PC-9 (cell line): ENCODE measurements around the gene IFIT5. TPM values are rescaled to one million over a fixed set of nuclear protein-coding genes. Genes with fewer than 3 reads are reported as not detected.
"Not testable (repeated sequence)": the region's sequence is repeated elsewhere in the genome, so short reads cannot be mapped to it uniquely, and the experiment has no call there.

Experiments
- BruUV-seq: library from RNA; stranded (reverse); fragments of 400-500 nt; replicated peaks from 2 replicates; lab custom pipeline; 2021; lab: Mats Ljungman, UMichigan
- CTCF ChIA-PET: fragments of 300-600 bp; sonication (Branson Sonifier 250); formaldehyde crosslinking; loops from one replicate; lab custom pipeline; 2022; ENCODE audit warnings: antibody characterized with exemption; lab: Charles Lee
- POLR2A ChIA-PET: fragments of 300-600 bp; sonication (Branson Sonifier 250); formaldehyde crosslinking; loops from one replicate; lab custom pipeline; 2022; ENCODE audit warnings: antibody characterized with exemption; ENCODE audit not compliant: unreplicated experiment; lab: Charles Lee
- DNase-seq, 2 experiments: peaks; one replicate each; pipeline versions ENCODE4 v3.0.0 to v3.0.0-alpha.2; 2015 to 2022; ENCODE audit warnings: mixed read lengths in 1 of 2
- H2AFZ ChIP-seq: fragments of 200-600 bp; sonication (generic); 2 replicates; pipeline ENCODE4 v1.8.1; 2017; ENCODE audit warnings: antibody characterized with exemption
- H3F3A ChIP-seq: fragments of 200-600 bp; sonication (generic); 2 replicates; pipeline ENCODE4 v1.8.1; 2017; ENCODE audit warnings: antibody characterized with exemption, mild to moderate bottlenecking, low read depth; ENCODE audit not compliant: insufficient read depth
- H3K27ac ChIP-seq: fragments of 200-600 bp; sonication (generic); 2 replicates; pipeline ENCODE4 v1.6.1; 2016; ENCODE audit warnings: mixed run types
- H3K27me3 ChIP-seq: fragments of 200-600 bp; sonication (generic); 2 replicates; pipeline ENCODE4 v1.6.1; 2016; ENCODE audit warnings: low read depth, mixed run types; ENCODE audit not compliant: insufficient read depth
- H3K36me3 ChIP-seq: fragments of 200-600 bp; sonication (generic); 2 replicates; pipeline ENCODE4 v1.6.1; 2016; ENCODE audit warnings: low read depth, mixed run types
- H3K4me1 ChIP-seq: fragments of 200-600 bp; sonication (generic); replicated peaks from 2 replicates; pipeline ENCODE4 v1.6.1; 2016; ENCODE audit warnings: mixed run types; ENCODE audit not compliant: insufficient read depth
- H3K4me2 ChIP-seq: fragments of 200-600 bp; sonication (generic); 2 replicates; pipeline ENCODE4 v1.6.1; 2017; ENCODE audit warnings: mixed run types
- H3K4me3 ChIP-seq: fragments of 200-600 bp; sonication (generic); 2 replicates; pipeline ENCODE4 v1.6.1; 2016; ENCODE audit warnings: mixed run types
- H3K79me2 ChIP-seq: fragments of 200-600 bp; sonication (generic); 2 replicates; pipeline ENCODE4 v1.6.1; 2017; ENCODE audit warnings: low read depth, mixed run types
- H3K9me2 ChIP-seq: fragments of 200-600 bp; sonication (generic); 2 replicates; pipeline ENCODE4 v1.8.1; 2017; ENCODE audit warnings: mild to moderate bottlenecking; ENCODE audit not compliant: insufficient read depth
- H3K9me3 ChIP-seq: fragments of 200-600 bp; sonication (generic); 2 replicates; pipeline ENCODE4 v1.8.1; 2016; ENCODE audit warnings: low read depth; ENCODE audit not compliant: insufficient read depth
- H4K20me1 ChIP-seq: fragments of 200-600 bp; sonication (generic); 2 replicates; pipeline ENCODE4 v1.8.1; 2017; ENCODE audit not compliant: insufficient read depth
- EZH2 ChIP-seq: fragments of 200-600 bp; sonication (generic); IDR thresholded peaks from 2 replicates; pipeline ENCODE4 v1.8.0; 2017; ENCODE audit warnings: antibody characterized with exemption, low read depth
- intact Hi-C: fragments of 100-400 bp; cut with micrococcal nuclease; formaldehyde crosslinking; loops from one replicate; pipeline ENCODE4 v1.10.0; 2022; ENCODE audit not compliant: unreplicated experiment
- total RNA-seq: library from RNA; stranded (reverse); gene quantifications from 2 replicates; pipeline ENCODE4 v1.2.3, GENCODE V29; 2021
- TF ChIP-seq, protein P1 (sequence below): fragments of 200-600 bp; sonication (generic); conservative IDR thresholded peaks from 2 replicates; pipeline ENCODE4 v1.6.1; 2017; ENCODE audit warnings: mixed run types, antibody characterized with exemption, mild to moderate bottlenecking, moderate library complexity

Gene IFIT5
- total RNA-seq, 1 experiment from 2014 or later: 1.9 TPM

DNA sequence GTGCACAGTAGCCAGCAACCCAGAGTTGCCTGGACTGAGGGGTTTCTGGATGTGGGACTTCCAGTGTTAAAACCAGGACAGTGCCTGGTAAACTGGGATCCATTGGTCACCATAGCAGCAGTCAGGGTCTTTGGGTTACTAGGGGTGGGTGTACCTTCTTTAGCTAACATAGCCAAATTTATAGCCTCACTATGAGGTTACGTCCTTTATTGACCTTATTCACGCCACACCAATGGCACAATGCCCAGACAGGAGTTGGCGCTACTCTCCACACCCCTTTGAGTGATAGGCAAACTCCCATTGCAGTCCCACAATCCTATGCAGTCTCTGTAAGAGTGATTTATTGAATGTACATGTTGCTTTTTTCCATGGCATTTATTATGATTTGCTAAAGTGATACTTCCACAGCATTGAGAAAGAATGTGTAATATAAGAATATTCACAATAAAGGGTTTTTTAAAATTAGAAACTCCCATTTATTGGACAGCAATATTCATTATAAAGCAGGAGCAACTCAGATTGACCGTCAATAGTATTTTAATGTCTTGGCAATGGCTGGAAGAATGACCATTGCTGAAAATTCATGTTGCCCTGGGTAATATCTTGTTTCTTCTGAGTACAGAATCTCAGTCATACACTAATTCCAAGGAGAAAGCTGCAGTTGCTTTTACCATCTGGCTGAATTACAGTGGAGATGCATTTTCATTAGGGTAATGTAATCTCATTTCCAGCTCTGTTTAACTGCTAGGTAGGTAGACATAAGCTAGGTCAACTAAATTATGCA is 26.1 kb downstream of the IFIT5 start:
- H3K27ac ChIP-seq: no peak overlapping the region
- no peak for DNase-seq
- intact Hi-C loops: no loop called here
- POLR2A ChIA-PET: no interaction called here
- no peak overlapping the region for H3K4me3 ChIP-seq
- no peak overlapping the region for H3K4me2 ChIP-seq
- no peaks in the 10 kb centered on the region for H3K27me3 ChIP-seq
- H3K9me3 ChIP-seq: no peaks in the 10 kb centered on the region
- BruUV-seq: no TSS peak
- no peaks in the 10 kb centered on the region for H3K79me2 ChIP-seq
- CTCF ChIA-PET: interaction anchor here (0.5 kb wide), 1 partner anchor 115 kb away, joined by 3 read pairs; no protein-coding TSS in a partner anchor
- no peaks in the 10 kb centered on the region for H3F3A ChIP-seq
- no peaks in the 10 kb centered on the region for H4K20me1 ChIP-seq
- TF ChIP-seq, protein P1, sequence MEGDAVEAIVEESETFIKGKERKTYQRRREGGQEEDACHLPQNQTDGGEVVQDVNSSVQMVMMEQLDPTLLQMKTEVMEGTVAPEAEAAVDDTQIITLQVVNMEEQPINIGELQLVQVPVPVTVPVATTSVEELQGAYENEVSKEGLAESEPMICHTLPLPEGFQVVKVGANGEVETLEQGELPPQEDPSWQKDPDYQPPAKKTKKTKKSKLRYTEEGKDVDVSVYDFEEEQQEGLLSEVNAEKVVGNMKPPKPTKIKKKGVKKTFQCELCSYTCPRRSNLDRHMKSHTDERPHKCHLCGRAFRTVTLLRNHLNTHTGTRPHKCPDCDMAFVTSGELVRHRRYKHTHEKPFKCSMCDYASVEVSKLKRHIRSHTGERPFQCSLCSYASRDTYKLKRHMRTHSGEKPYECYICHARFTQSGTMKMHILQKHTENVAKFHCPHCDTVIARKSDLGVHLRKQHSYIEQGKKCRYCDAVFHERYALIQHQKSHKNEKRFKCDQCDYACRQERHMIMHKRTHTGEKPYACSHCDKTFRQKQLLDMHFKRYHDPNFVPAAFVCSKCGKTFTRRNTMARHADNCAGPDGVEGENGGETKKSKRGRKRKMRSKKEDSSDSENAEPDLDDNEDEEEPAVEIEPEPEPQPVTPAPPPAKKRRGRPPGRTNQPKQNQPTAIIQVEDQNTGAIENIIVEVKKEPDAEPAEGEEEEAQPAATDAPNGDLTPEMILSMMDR: no peak
- TF ChIP-seq EZH2: no peak
- H3K9me2 ChIP-seq: no peaks in the 10 kb centered on the region
- no peaks in the 10 kb centered on the region for H3K36me3 ChIP-seq
- no peaks in the 10 kb centered on the region for H3K4me1 ChIP-seq
- no peak overlapping the region for H2AFZ ChIP-seq

DNA sequence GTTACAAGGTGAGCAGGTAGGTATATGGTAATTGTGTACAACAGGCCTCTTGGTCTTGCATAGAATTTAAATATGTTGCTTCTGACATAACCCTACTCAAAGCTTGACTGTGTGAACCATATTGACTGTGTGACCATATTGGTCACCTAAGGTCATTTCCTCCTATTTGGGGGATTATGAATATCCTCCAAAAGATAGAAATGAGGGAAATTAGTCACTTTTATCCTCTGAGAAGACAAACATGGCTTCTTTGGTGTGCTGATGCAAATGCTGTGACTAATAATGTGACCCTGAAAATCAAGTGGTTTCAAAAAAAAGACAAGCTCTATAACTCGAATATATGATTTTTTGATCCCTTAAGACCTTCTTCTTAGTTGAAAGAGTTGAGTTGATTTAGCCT is 27.9 kb downstream of the IFIT5 start:
- ChIA-PET POLR2A (no interaction called here), CTCF (no interaction called here)
- intact Hi-C loops: no loop called here
- BruUV-seq: no TSS peak
- H3K27ac ChIP-seq: no peak overlapping the region
- TF ChIP-seq, protein P1: no peak
- TF ChIP-seq EZH2: no peak
- no peaks in the 10 kb centered on the region for H3K9me3 ChIP-seq
- no peaks in the 10 kb centered on the region for H3K9me2 ChIP-seq
- H3K4me3 ChIP-seq: no peak overlapping the region
- no peaks in the 10 kb centered on the region for H4K20me1 ChIP-seq
- H3F3A ChIP-seq: no peaks in the 10 kb centered on the region
- H3K36me3 ChIP-seq: no peaks in the 10 kb centered on the region
- no peak overlapping the region for H2AFZ ChIP-seq
- H3K4me1 ChIP-seq: no peaks in the 10 kb centered on the region
- H3K4me2 ChIP-seq: no peak overlapping the region
- DNase-seq: no peak
- H3K79me2 ChIP-seq: no peaks in the 10 kb centered on the region
- no peaks in the 10 kb centered on the region for H3K27me3 ChIP-seq

DNA sequence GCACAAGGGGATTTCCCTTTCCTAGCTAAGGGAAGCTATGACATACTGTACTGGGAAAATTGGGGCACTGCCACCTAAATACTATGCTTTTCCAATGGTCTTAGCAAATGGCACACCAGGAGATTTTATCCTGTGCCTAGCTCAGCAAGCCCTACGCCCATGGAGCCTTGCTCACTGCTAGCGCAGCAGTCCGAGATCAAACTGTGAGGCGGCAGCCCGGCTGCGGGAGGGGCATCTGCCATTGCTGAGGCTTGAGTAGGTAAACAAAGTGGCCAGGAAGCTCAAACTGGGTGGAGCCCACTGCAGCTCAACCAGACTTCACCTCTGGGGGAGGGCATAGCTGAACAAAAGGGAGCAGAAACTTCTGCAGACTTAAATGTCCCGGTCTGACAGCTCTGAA is 30.5 kb downstream of the IFIT5 start:
- H3K9me2 ChIP-seq, intact Hi-C loops, H3K27me3 ChIP-seq, H3K36me3 ChIP-seq, H3K79me2 ChIP-seq, H3K9me3 ChIP-seq, H2AFZ ChIP-seq, H4K20me1 ChIP-seq, H3K27ac ChIP-seq, H3F3A ChIP-seq, H3K4me2 ChIP-seq, BruUV-seq, H3K4me1 ChIP-seq, CTCF ChIA-PET, POLR2A ChIA-PET, H3K4me3 ChIP-seq, DNase-seq: not testable (repeated sequence)

DNA sequence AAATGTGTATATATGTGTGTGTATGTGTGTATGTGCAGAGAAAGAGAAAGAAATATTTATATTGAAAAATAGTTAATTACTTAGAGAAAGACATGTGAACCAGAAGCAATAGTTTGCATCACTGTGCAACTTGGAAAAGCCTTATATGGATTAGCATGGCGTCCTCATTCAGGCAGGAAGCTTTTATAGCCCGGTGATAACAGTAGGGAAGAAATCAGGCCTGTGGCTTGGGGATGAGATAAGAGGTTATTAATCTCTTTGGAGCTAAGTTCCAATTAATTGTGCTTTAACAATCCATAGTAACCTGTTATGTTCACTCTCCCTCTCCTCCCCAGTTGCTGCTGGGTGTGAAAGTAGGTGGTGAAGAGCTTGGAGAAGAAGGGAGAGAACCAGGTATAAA is 36.5 kb downstream of the IFIT5 start:
- Histone ChIP-seq H2AFZ (no peak overlapping the region), H3K4me3 (no peak overlapping the region), H3K36me3 (no peaks in the 10 kb centered on the region), H3K27ac (no peak overlapping the region), H3K9me2 (no peaks in the 10 kb centered on the region; the same call in 1 of the 2 replicates), H3K4me1 (no peaks in the 10 kb centered on the region), H3F3A (no peaks in the 10 kb centered on the region), H3K27me3 (no peaks in the 10 kb centered on the region), H3K79me2 (no peaks in the 10 kb centered on the region), H3K9me3 (no peaks in the 10 kb centered on the region), H3K4me2 (no peak overlapping the region), H4K20me1 (no peaks in the 10 kb centered on the region)
- intact Hi-C loops: no loop called here
- no TSS peak for BruUV-seq
- no peak for DNase-seq
- POLR2A ChIA-PET: no interaction called here
- CTCF ChIA-PET: no interaction called here
- TF ChIP-seq, protein P1: no peak
- no peak for TF ChIP-seq EZH2
